Astrocyte (in vitro differentiated cells and primary cell): ENCODE results near the gene ELN. TPM values are rescaled to one million over a fixed set of nuclear protein-coding genes. Genes with fewer than 3 reads are reported as not detected.
"Not testable (repeated sequence)": the region's sequence is repeated elsewhere in the genome, so short reads cannot be mapped to it uniquely, and the experiment has no call there.

Experiments
- DNase-seq: peaks from one replicate; pipeline ENCODE4 v3.0.0-alpha.2; 2010; ENCODE audit warnings: low read depth
- FAIRE-seq: peaks from 2 replicates; lab custom pipeline; 2011; peaks lifted over from hg19 to GRCh38; lab: Jason Lieb, UNC
- H2AFZ ChIP-seq: 2 replicates; pipeline ENCODE4 v1.6.0; 2012; ENCODE audit warnings: low read depth, low read length, inconsistent platforms
- H3K27ac ChIP-seq: 2 replicates; pipeline ENCODE4 v1.5.1; 2011; ENCODE audit warnings: low read depth, low read length, inconsistent platforms
- H3K27me3 ChIP-seq: 2 replicates; pipeline ENCODE4 v1.6.0; 2011; ENCODE audit warnings: low read length, inconsistent platforms; ENCODE audit not compliant: insufficient read depth
- H3K36me3 ChIP-seq: 2 replicates; pipeline ENCODE4 v1.5.1; 2011; ENCODE audit warnings: low read length, inconsistent platforms; ENCODE audit not compliant: insufficient read depth
- H3K4me1 ChIP-seq: 2 replicates; pipeline ENCODE4 v1.5.1; 2011; ENCODE audit warnings: low read length, inconsistent platforms; ENCODE audit not compliant: insufficient read depth
- H3K4me2 ChIP-seq: 2 replicates; pipeline ENCODE4 v1.6.0; 2012; ENCODE audit warnings: low read length, inconsistent platforms
- H3K4me3 ChIP-seq: 2 replicates; pipeline ENCODE4 v1.5.1; 2011; ENCODE audit warnings: low read depth, mild to moderate bottlenecking, low read length, inconsistent platforms; ENCODE audit not compliant: insufficient read depth
- H3K79me2 ChIP-seq: 2 replicates; pipeline ENCODE4 v1.6.0; 2012; ENCODE audit warnings: mild to moderate bottlenecking, low read length, inconsistent platforms; ENCODE audit not compliant: insufficient read depth
- H3K9ac ChIP-seq: 2 replicates; pipeline ENCODE4 v1.6.0; 2012; ENCODE audit warnings: mild to moderate bottlenecking, low read length, inconsistent platforms
- H3K9me3 ChIP-seq: 2 replicates; pipeline ENCODE4 v1.5.1; 2012; ENCODE audit warnings: low read depth, mild to moderate bottlenecking, low read length, inconsistent platforms; ENCODE audit not compliant: insufficient read depth
- H4K20me1 ChIP-seq: 2 replicates; pipeline ENCODE4 v1.6.0; 2012; ENCODE audit warnings: low read length, inconsistent platforms; ENCODE audit not compliant: insufficient read depth
- H3K27ac Mint-ChIP-seq: one replicate; pipeline ENCODE4 v1.8.0; 2021; ENCODE audit warnings: mild to moderate bottlenecking, mixed read lengths; ENCODE audit not compliant: unreplicated experiment
- H3K27me3 Mint-ChIP-seq: one replicate; pipeline ENCODE4 v1.8.0; 2021; ENCODE audit warnings: low read depth, mixed read lengths; ENCODE audit not compliant: unreplicated experiment
- H3K36me3 Mint-ChIP-seq: one replicate; pipeline ENCODE4 v1.8.0; 2021; ENCODE audit warnings: low read depth, mixed read lengths; ENCODE audit not compliant: unreplicated experiment
- H3K4me1 Mint-ChIP-seq: one replicate; pipeline ENCODE4 v1.8.0; 2021; ENCODE audit warnings: low read depth, mixed read lengths; ENCODE audit not compliant: unreplicated experiment
- H3K4me3 Mint-ChIP-seq: one replicate; pipeline ENCODE4 v1.8.0; 2021; ENCODE audit warnings: mild to moderate bottlenecking, moderate library complexity, mixed read lengths; ENCODE audit not compliant: unreplicated experiment
- H3K9me3 Mint-ChIP-seq: one replicate; pipeline ENCODE4 v1.8.0; 2021; ENCODE audit warnings: mild to moderate bottlenecking, mixed read lengths; ENCODE audit not compliant: unreplicated experiment
- CTCF ChIP-seq: IDR thresholded peaks from 2 replicates; pipeline ENCODE4 v1.5.1; 2011; ENCODE audit warnings: low read depth, mild to moderate bottlenecking, inconsistent platforms, low read length, moderate library complexity; ENCODE audit not compliant: insufficient read depth
- EZH2 ChIP-seq: IDR thresholded peaks from 2 replicates; pipeline ENCODE4 v1.6.1; 2012; ENCODE audit warnings: mild to moderate bottlenecking, low read length, inconsistent platforms; ENCODE audit not compliant: insufficient read depth
- total RNA-seq: library from RNA; stranded (reverse); gene quantifications from 2 replicates; pipeline ENCODE4 v1.2.1, GENCODE V29; 2021

The ELN gene
- total RNA-seq, 1 donor from 2014 or later = 0.75 TPM

GRCh38 chr7:74044366-74045350 is 16.7 kb downstream of the ELN start:
- H3K27me3 ChIP-seq = no peaks in the 10 kb centered on the region
- no peak for FAIRE-seq
- H3K27me3 Mint-ChIP-seq = peaks cover 55% of the 10 kb centered on the region
- H3K4me1 Mint-ChIP-seq = peaks cover 3% of the 10 kb centered on the region
- no peak overlapping the region for H3K4me3 Mint-ChIP-seq
- H3K27ac ChIP-seq = no peak overlapping the region
- H3K4me2 ChIP-seq = no peak overlapping the region
- no peaks in the 10 kb centered on the region for H3K9me3 ChIP-seq
- H2AFZ ChIP-seq = no peak overlapping the region
- TF ChIP-seq EZH2 (no peak), CTCF (no peak)
- no peaks in the 10 kb centered on the region for H3K9me3 Mint-ChIP-seq
- no peak for DNase-seq
- no peaks in the 10 kb centered on the region for H4K20me1 ChIP-seq
- no peaks in the 10 kb centered on the region for H3K79me2 ChIP-seq
- H3K27ac Mint-ChIP-seq = no peak overlapping the region
- no peak overlapping the region for H3K4me3 ChIP-seq
- no peaks in the 10 kb centered on the region for H3K36me3 ChIP-seq
- peaks cover 13% of the 10 kb centered on the region for H3K4me1 ChIP-seq
- H3K9ac ChIP-seq = no peak overlapping the region
- no peaks in the 10 kb centered on the region for H3K36me3 Mint-ChIP-seq

GRCh38 chr7:74046581-74046980 is 18.6 kb downstream of the ELN start:
- not testable (repeated sequence) for H3K27ac Mint-ChIP-seq

DNA sequence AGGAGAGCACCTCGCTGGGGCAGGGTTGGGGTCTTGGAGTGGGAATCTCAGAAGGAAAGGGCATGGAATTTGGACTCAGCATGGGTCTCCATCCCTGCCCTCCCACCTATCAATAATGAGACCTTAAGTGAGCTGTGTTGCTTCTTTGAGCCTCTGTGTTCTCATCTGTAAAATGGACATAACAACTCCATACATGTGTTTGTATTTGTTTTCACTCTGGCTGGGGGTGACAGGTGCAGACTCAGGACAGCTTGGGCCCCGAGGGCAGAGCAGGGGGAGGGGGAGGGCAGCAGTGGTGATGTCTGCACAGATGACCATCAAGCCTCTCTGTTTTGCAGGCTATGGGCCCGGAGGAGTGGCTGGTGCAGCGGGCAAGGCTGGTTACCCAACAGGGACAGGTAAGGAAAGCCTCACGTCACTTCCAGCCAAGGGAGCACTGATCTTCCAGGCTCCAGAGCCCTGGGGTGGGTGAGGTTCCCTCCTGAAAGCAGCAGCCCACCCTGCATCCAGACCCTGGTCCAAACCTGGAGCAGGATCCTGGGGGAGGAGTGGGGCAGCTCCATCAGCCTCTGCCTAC is 19.9 kb downstream of the ELN start:
- Histone ChIP-seq H3K79me2 (no peaks in the 10 kb centered on the region), H3K4me3 (no peak overlapping the region), H4K20me1 (no peaks in the 10 kb centered on the region), H3K36me3 (no peaks in the 10 kb centered on the region), H3K27ac (no peak overlapping the region), H3K4me2 (no peak overlapping the region), H3K27me3 (no peaks in the 10 kb centered on the region), H3K9me3 (no peaks in the 10 kb centered on the region), H2AFZ (no peak overlapping the region), H3K9ac (no peak overlapping the region), H3K4me1 (peaks cover 12% of the 10 kb centered on the region)
- Mint-ChIP-seq H3K4me1 (peaks cover 6% of the 10 kb centered on the region), H3K27me3 (peaks cover 42% of the 10 kb centered on the region), H3K27ac (no peak overlapping the region), H3K36me3 (no peaks in the 10 kb centered on the region), H3K9me3 (no peaks in the 10 kb centered on the region), H3K4me3 (no peak overlapping the region)
- TF ChIP-seq CTCF (no peak), EZH2 (no peak)
- no peak for FAIRE-seq
- DNase-seq = no peak

More at GRCh38 chr7:74046581-74046980, 18.6 kb downstream of the ELN start:
- FAIRE-seq, H3K36me3 ChIP-seq, H3K9me3 Mint-ChIP-seq, DNase-seq, H3K4me2 ChIP-seq, H3K4me3 Mint-ChIP-seq, H2AFZ ChIP-seq, H3K36me3 Mint-ChIP-seq, H3K79me2 ChIP-seq, H4K20me1 ChIP-seq, H3K4me1 Mint-ChIP-seq, H3K9me3 ChIP-seq, H3K27me3 ChIP-seq, H3K9ac ChIP-seq, H3K4me3 ChIP-seq, H3K27ac ChIP-seq: not testable (repeated sequence)
- H3K4me1 ChIP-seq = peaks cover 13% of the 10 kb centered on the region
- H3K27me3 Mint-ChIP-seq = peaks cover 41% of the 10 kb centered on the region
